ENCODE results near the gene ZBTB49. TPM values are rescaled to one million over a fixed set of nuclear protein-coding genes. Genes with fewer than 3 reads are reported as not detected.

Gene ZBTB49
- total RNA-seq, 1 donor: 6.8 TPM

DNA sequence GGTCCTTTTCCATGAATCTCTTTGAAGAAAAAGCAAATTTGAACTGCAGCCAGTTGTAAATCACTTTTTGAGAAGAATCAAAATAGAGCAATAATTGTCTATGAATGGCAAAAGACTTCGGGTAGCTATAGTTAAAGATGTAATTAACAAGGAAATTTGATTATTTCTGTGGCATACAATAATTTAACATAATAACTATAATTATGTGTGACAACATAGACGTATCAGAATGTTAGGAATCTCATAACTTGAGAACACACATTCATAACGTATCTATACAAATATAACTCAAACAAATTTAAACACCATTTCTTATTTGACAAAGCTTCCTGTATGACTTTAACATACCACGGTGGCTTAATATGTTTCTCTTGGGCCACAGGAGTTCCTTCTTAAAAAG lies 60.9 kb downstream of the ZBTB49 start:
- H3K4me3 ChIP-seq (ENCODE audit: low read depth, low read length): no peak overlapping the region
- no peak for DNase-seq (ENCODE audit: low read depth)
- TF ChIP-seq, protein P1, sequence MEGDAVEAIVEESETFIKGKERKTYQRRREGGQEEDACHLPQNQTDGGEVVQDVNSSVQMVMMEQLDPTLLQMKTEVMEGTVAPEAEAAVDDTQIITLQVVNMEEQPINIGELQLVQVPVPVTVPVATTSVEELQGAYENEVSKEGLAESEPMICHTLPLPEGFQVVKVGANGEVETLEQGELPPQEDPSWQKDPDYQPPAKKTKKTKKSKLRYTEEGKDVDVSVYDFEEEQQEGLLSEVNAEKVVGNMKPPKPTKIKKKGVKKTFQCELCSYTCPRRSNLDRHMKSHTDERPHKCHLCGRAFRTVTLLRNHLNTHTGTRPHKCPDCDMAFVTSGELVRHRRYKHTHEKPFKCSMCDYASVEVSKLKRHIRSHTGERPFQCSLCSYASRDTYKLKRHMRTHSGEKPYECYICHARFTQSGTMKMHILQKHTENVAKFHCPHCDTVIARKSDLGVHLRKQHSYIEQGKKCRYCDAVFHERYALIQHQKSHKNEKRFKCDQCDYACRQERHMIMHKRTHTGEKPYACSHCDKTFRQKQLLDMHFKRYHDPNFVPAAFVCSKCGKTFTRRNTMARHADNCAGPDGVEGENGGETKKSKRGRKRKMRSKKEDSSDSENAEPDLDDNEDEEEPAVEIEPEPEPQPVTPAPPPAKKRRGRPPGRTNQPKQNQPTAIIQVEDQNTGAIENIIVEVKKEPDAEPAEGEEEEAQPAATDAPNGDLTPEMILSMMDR (IDR thresholded peaks at IDR 0.05; ENCODE audit: insufficient read depth, low read length): no peak

DNA sequence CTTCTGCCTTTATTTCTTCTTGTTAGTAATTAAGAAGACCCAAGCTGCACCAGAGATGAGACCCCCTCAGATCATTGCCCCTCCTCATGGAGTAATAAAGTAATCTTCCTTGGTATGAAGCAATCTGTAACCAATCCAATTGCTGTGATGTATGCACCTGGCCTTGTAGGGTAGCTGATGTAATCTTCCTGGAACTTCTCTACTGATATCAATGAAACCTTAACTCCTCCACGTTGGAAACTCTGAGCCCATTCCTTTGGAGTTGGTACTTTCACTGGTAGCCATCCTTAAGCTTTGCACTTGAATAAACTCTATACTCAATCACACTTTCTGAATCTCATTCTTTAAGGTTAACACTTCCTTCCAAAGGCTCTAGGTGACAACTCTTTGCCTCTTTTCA lies 65.3 kb downstream of the ZBTB49 start:
- TF ChIP-seq, protein P1 (IDR thresholded peaks at IDR 0.05; ENCODE audit: insufficient read depth, low read length): no peak
- no peak overlapping the region for H3K4me3 ChIP-seq (ENCODE audit: low read depth, low read length)
- no peak for DNase-seq (ENCODE audit: low read depth)

DNA sequence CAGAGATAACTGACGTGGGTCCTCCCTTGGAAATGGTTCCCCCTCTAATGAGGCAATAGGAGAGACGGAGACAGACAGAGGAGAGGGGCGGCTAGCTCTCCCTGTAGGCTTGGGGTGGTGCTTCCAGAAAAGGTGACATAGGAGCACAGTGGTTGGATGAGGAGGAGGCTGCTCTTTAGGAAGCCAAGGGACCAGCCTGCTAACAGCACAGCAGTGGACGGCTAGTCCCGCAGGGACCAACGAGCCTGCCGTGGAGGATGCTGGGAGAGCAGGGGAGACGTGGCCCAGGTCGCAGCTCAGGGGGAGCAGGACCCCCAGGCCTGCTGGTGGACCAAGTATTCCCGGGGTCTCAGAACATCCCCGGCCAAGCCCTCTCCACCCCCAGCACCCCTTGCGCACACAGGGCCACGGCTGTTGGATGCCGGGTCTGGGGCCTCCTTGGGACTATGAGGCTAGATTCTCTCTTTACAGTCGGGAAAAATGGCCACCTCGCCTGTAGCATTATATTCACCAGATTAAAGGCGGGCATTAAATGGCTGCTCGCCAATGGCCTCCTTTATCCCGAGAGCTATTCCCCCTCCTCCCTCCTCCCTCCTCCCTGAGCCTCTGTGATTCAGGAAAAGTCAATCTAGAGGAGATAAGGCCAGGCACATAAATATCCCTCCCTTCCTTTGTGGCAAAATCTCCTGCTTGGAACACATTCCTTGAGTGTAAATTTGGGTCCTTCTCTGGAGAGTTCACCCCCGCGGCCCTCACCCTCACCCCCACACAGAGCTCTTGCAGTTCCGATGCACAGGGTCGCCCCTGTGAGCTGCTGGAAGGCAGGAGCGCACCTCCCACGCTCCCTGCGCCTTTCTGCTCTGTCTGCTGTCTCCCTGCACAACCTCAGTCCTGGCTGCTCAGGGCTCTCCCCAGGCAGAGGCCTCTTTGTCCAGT lies 66.3 kb downstream of the ZBTB49 start:
- TF ChIP-seq, protein P1 (IDR thresholded peaks at IDR 0.05; ENCODE audit: insufficient read depth, low read length): no peak
- H3K4me3 ChIP-seq (ENCODE audit: low read depth, low read length): no peak overlapping the region
- DNase-seq (ENCODE audit: low read depth): peak; percentile 39

GRCh38 chr4:4358093-4358854 lies 68.2 kb downstream of the ZBTB49 start:
- TF ChIP-seq, protein P1 (IDR thresholded peaks at IDR 0.05; ENCODE audit: insufficient read depth, low read length): no peak
- DNase-seq (ENCODE audit: low read depth): no peak
- no peak overlapping the region for H3K4me3 ChIP-seq (ENCODE audit: low read depth, low read length)

GRCh38 chr4:4361883-4362282 lies 71.8 kb downstream of the ZBTB49 start:
- no peak overlapping the region for H3K4me3 ChIP-seq (ENCODE audit: low read depth, low read length)
- DNase-seq (ENCODE audit: low read depth): no peak
- TF ChIP-seq, protein P1 (IDR thresholded peaks at IDR 0.05; ENCODE audit: insufficient read depth, low read length): no peak

DNA sequence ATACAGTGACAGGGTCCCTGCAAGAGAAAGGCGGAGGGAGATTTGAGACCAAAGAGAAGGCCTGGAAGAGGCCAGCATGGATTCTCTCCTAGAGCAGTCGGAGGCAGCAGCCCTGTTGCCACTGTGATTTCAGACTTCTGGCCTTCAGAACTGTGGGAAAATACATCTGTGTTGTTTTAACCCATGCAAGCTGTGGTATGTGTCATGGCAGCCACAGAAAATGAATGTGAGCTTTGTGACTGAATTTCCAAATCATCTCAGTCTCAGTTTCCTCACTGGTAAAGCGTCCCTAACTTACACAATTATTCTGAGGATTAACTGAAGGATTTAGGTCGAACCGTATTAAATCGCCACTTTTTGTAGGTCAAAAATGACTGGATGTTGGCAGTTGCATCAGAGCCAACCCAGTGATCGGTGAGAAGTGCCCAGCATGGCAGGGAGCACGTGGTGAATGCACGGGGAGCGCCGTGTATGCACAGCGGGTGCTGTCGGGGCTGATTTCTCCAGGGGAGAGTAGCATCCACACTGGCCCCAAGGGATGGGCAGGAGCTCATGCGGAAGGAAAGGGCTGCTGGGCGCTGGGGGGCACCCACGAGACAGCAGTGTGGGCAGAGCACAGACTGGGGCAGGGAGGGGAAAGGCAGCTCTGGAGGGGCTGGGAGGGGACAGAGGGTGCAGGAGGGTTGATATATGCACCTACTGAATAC lies 73.1 kb downstream of the ZBTB49 start:
- no peak overlapping the region for H3K4me3 ChIP-seq (ENCODE audit: low read depth, low read length)
- DNase-seq (ENCODE audit: low read depth): no peak
- TF ChIP-seq, protein P1 (IDR thresholded peaks at IDR 0.05; ENCODE audit: insufficient read depth, low read length): no peak

Measured in fibroblast of the aortic adventitia (primary cell).